ENCODE measurements around the gene MAOB. TPM values are rescaled to one million over a fixed set of nuclear protein-coding genes. Genes with fewer than 3 reads are reported as not detected.

Gene MAOB
- total and polyA plus RNA-seq, 2 donors (not counting 1 experiment from before 2014, with no cell fraction given), result not detected

GRCh38 chrX:43910012-43910411 lies 27.8 kb upstream of the MAOB start:
- Mint-ChIP-seq H3K27ac (no peak overlapping the region), H3K4me1 (no peaks in the 10 kb centered on the region), H3K4me3 (no peak overlapping the region), H3K9me3 (ENCODE audit: insufficient read depth) (no peaks in the 10 kb centered on the region), H3K27me3 (no peaks in the 10 kb centered on the region)
- no peak overlapping the region for H3K4me3 ChIP-seq (ENCODE audit: control extremely low read depth in 1 of 5, extremely low read depth in 1 of 5, insufficient read depth in 1 of 5, low read depth in 2 of 5, low read length in 4 of 5)
- intact Hi-C loops (cut with micrococcal nuclease), result no loop called here
- no peak overlapping the region for H3K4me2 ChIP-seq (replicated peaks; ENCODE audit: low read depth, low read length, poor library complexity, severe bottlenecking)
- ATAC-seq (ENCODE audit: low read depth) (no peak), DNase-seq (no peak)
- H3K9ac ChIP-seq (ENCODE audit: low read length), result no peak overlapping the region
- H3K36me3 ChIP-seq (replicated peaks in 1 of 2; ENCODE audit: control extremely low read depth in 1 of 2, control insufficient read depth in 1 of 2, extremely low read depth in 1 of 2, insufficient read depth in 2 of 2, low read length in 1 of 2), result no peaks in the 10 kb centered on the region
- no peak overlapping the region for H3K27ac ChIP-seq (ENCODE audit: low read length in 2 of 2)
- H3K79me2 ChIP-seq (ENCODE audit: control insufficient read depth, insufficient read depth, low read length), result no peaks in the 10 kb centered on the region
- TF ChIP-seq EZH2 (IDR thresholded peaks at IDR 0.05; ENCODE audit: borderline replicate concordance, insufficient read depth, low read depth, low read length, poor library complexity, severe bottlenecking) (no peak), CTCF (IDR thresholded peaks at IDR 0.05) (no peak)
- no peaks in the 10 kb centered on the region for H3K9me3 ChIP-seq (ENCODE audit: control extremely low read depth in 1 of 3, control insufficient read depth in 2 of 3, insufficient read depth in 1 of 3, low read length in 2 of 3)
- H3K27me3 ChIP-seq (replicated peaks in 1 of 4; ENCODE audit: control extremely low read depth in 1 of 4, control insufficient read depth in 3 of 4, insufficient read depth in 4 of 4, low read length in 3 of 4), result no peaks in the 10 kb centered on the region
- ChIA-PET POLR2A (no interaction called here), CTCF (no interaction called here)
- no peaks in the 10 kb centered on the region for H4K20me1 ChIP-seq (ENCODE audit: control insufficient read depth, insufficient read depth, low read length, poor library complexity, severe bottlenecking)
- WGBS (ENCODE audit: insufficient coverage), result no CpG with 5 or more reads among the region's 1 CpG
- H2AFZ ChIP-seq (ENCODE audit: insufficient read depth, low read depth, low read length, poor library complexity, severe bottlenecking), result no peak overlapping the region
- no peaks in the 10 kb centered on the region for H3K4me1 ChIP-seq (ENCODE audit: control insufficient read depth in 2 of 2, insufficient read depth in 2 of 2, low read length in 2 of 2)

DNA sequence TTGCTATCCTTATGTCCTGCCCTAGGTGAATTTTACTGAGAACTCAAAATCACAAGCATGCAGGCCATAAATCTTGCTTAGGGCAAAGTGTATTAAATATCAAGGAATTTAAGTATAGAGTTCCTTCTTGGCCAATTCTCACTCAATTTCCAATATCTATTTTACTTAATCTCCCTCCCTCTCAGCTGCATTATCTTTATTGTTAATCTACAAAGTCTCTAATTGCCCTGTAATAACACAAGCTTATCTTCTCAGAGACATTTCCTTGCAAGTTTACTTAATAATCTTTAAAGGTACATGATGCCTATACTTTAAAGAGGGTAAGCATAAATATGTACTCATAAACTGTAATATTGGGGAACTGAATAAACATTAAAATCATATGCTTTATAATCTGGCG lies 26.9 kb upstream of the MAOB start:
- no peaks in the 10 kb centered on the region for H3K4me1 ChIP-seq (ENCODE audit: control insufficient read depth in 2 of 2, insufficient read depth in 2 of 2, low read length in 2 of 2)
- no peak overlapping the region for H3K9ac ChIP-seq (ENCODE audit: low read length)
- ChIA-PET POLR2A (no interaction called here), CTCF (no interaction called here)
- DNase-seq (no peak), ATAC-seq (ENCODE audit: low read depth) (no peak)
- no peak for TF ChIP-seq CTCF (IDR thresholded peaks at IDR 0.05)
- TF ChIP-seq EZH2 (IDR thresholded peaks at IDR 0.05; ENCODE audit: borderline replicate concordance, insufficient read depth, low read depth, low read length, poor library complexity, severe bottlenecking), result no peak
- no peaks in the 10 kb centered on the region for H3K4me1 Mint-ChIP-seq
- H3K79me2 ChIP-seq (ENCODE audit: control insufficient read depth, insufficient read depth, low read length), result no peaks in the 10 kb centered on the region
- H3K9me3 Mint-ChIP-seq (ENCODE audit: insufficient read depth), result no peaks in the 10 kb centered on the region
- H3K4me3 Mint-ChIP-seq, result no peak overlapping the region
- WGBS (ENCODE audit: insufficient coverage), result no CpG with 5 or more reads among the region's 1 CpG
- no peaks in the 10 kb centered on the region for H3K9me3 ChIP-seq (ENCODE audit: control extremely low read depth in 1 of 3, control insufficient read depth in 2 of 3, insufficient read depth in 1 of 3, low read length in 2 of 3)
- intact Hi-C loops (cut with micrococcal nuclease), result no loop called here
- no peaks in the 10 kb centered on the region for H3K36me3 ChIP-seq (replicated peaks in 1 of 2; ENCODE audit: control extremely low read depth in 1 of 2, control insufficient read depth in 1 of 2, extremely low read depth in 1 of 2, insufficient read depth in 2 of 2, low read length in 1 of 2)
- H3K27ac Mint-ChIP-seq, result no peak overlapping the region
- no peak overlapping the region for H3K27ac ChIP-seq (ENCODE audit: low read length in 2 of 2)
- H3K27me3 Mint-ChIP-seq, result no peaks in the 10 kb centered on the region
- H3K4me3 ChIP-seq (ENCODE audit: control extremely low read depth in 1 of 5, extremely low read depth in 1 of 5, insufficient read depth in 1 of 5, low read depth in 2 of 5, low read length in 4 of 5), result no peak overlapping the region
- H4K20me1 ChIP-seq (ENCODE audit: control insufficient read depth, insufficient read depth, low read length, poor library complexity, severe bottlenecking), result no peaks in the 10 kb centered on the region
- no peak overlapping the region for H3K4me2 ChIP-seq (replicated peaks; ENCODE audit: low read depth, low read length, poor library complexity, severe bottlenecking)
- no peaks in the 10 kb centered on the region for H3K27me3 ChIP-seq (replicated peaks in 1 of 4; ENCODE audit: control extremely low read depth in 1 of 4, control insufficient read depth in 3 of 4, insufficient read depth in 4 of 4, low read length in 3 of 4)
- H2AFZ ChIP-seq (ENCODE audit: insufficient read depth, low read depth, low read length, poor library complexity, severe bottlenecking), result no peak overlapping the region

Data from B cell (primary cell).